RWPE2 (cell line): ENCODE data around the gene HIBCH.
A peak's percentile ranks its signal among the peaks of the same experiment; 100 is the strongest.

Experiments used
- ATAC-seq: fragments of 200-7000 bp; cut with Tn5 transposase; 3 replicates; pipeline ENCODE4 v1.9.1; 2021; ENCODE audit warnings: low read depth
- DNase-seq: peaks from one replicate; pipeline ENCODE4 v3.0.0-alpha.2; 2020; ENCODE audit warnings: low spot score
- H3K27ac ChIP-seq: fragments of 450-650 bp; 2 replicates; pipeline ENCODE4 v1.5.1; 2017; ENCODE audit warnings: mild to moderate bottlenecking; ENCODE audit not compliant: poor library complexity, severe bottlenecking
- H3K27me3 ChIP-seq: fragments of 250-450 bp; sonication (Bioruptor Pico); 2 replicates; pipeline ENCODE4 v1.5.1; 2021; ENCODE audit warnings: mild to moderate bottlenecking, moderate library complexity; ENCODE audit not compliant: insufficient read depth, poor library complexity, severe bottlenecking
- H3K36me3 ChIP-seq: fragments of 250-450 bp; sonication (Bioruptor Pico); 2 replicates; pipeline ENCODE4 v1.5.1; 2020; ENCODE audit warnings: low read depth, mild to moderate bottlenecking, moderate library complexity
- H3K4me1 ChIP-seq: fragments of 250-450 bp; sonication (Bioruptor Pico); 2 replicates; pipeline ENCODE4 v1.5.1; 2021; ENCODE audit warnings: mild to moderate bottlenecking, moderate library complexity; ENCODE audit not compliant: insufficient read depth, poor library complexity, severe bottlenecking
- H3K4me3 ChIP-seq: fragments of 250-450 bp; sonication (Bioruptor Pico); 2 replicates; pipeline ENCODE4 v1.5.1; 2021; ENCODE audit warnings: mild to moderate bottlenecking, moderate library complexity; ENCODE audit not compliant: severe bottlenecking
- H3K9me3 ChIP-seq: fragments of 250-450 bp; sonication (Bioruptor Pico); 2 replicates; pipeline ENCODE4 v1.5.1; 2021; ENCODE audit warnings: mild to moderate bottlenecking, moderate library complexity; ENCODE audit not compliant: severe bottlenecking
- TF ChIP-seq, protein P1 (sequence below): fragments of 450-650 bp; IDR thresholded peaks from one replicate; pipeline ENCODE4 v1.5.1; 2017; ENCODE audit warnings: mild to moderate bottlenecking, moderate library complexity; ENCODE audit not compliant: poor library complexity, severe bottlenecking

Gene HIBCH

DNA sequence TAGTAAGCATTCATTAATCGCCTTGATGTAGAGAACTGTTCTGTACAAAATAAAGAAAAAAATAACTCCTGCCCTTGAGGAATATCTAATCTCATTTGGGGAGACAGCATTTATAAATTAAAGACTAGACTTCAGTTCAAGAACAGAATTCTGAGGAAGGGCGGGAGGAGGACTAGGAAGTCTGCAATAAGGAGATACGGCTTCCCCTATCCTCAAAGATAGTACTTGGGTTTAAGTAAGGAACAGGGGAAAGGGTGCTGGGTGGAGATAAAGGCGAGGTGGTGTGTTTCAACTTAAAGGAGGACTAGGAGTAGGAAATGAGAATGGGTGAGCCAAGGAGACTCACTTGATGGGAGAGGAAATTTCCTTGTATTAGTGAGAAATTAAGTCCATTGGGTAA, 135.2 kb downstream of the HIBCH start:
- no peak overlapping the region for H3K4me3 ChIP-seq
- TF ChIP-seq, protein P1, sequence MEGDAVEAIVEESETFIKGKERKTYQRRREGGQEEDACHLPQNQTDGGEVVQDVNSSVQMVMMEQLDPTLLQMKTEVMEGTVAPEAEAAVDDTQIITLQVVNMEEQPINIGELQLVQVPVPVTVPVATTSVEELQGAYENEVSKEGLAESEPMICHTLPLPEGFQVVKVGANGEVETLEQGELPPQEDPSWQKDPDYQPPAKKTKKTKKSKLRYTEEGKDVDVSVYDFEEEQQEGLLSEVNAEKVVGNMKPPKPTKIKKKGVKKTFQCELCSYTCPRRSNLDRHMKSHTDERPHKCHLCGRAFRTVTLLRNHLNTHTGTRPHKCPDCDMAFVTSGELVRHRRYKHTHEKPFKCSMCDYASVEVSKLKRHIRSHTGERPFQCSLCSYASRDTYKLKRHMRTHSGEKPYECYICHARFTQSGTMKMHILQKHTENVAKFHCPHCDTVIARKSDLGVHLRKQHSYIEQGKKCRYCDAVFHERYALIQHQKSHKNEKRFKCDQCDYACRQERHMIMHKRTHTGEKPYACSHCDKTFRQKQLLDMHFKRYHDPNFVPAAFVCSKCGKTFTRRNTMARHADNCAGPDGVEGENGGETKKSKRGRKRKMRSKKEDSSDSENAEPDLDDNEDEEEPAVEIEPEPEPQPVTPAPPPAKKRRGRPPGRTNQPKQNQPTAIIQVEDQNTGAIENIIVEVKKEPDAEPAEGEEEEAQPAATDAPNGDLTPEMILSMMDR: no peak
- no peak for ATAC-seq
- no peaks in the 10 kb centered on the region for H3K36me3 ChIP-seq
- no peak overlapping the region for H3K27ac ChIP-seq
- H3K9me3 ChIP-seq: no peaks in the 10 kb centered on the region
- H3K4me1 ChIP-seq: no peaks in the 10 kb centered on the region
- no peak for DNase-seq
- H3K27me3 ChIP-seq: no peaks in the 10 kb centered on the region

- no peak for ATAC-seq
- H3K4me1 ChIP-seq: no peaks in the 10 kb centered on the region
- H3K27ac ChIP-seq: no peak overlapping the region
- H3K9me3 ChIP-seq: no peaks in the 10 kb centered on the region
- TF ChIP-seq, protein P1: no peak
- no peaks in the 10 kb centered on the region for H3K27me3 ChIP-seq
- no peaks in the 10 kb centered on the region for H3K36me3 ChIP-seq
- no peak overlapping the region for H3K4me3 ChIP-seq
- no peak for DNase-seq
Measured at GRCh38 chr2:190183539-190183938, 136.1 kb downstream of the HIBCH start.

DNA sequence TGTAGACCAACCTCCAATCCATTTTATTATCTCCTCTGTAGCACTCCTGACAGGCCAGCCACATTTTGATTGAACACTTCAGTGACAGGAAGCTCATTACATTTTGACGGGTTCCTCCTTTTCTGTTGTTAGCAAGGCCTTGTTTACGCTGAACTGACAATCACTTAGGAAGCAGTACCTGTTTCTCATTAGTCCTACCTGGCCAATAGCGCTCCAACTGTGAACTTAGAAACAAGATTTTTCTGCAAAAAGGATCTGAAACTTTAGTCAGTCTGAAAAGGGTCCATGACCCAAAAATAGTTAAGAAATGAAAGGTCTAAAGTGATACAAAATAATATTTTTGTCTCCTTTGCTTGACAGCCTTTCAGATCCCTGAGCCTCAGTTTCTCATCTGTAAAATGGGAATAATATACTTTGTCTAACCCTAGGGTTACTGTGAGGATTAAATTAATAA, 137.5 kb downstream of the HIBCH start:
- Histone ChIP-seq H3K27ac (no peak overlapping the region), H3K36me3 (no peaks in the 10 kb centered on the region), H3K4me1 (no peaks in the 10 kb centered on the region), H3K9me3 (no peaks in the 10 kb centered on the region), H3K4me3 (no peak overlapping the region), H3K27me3 (no peaks in the 10 kb centered on the region)
- ATAC-seq: no peak
- TF ChIP-seq, protein P1: no peak
- no peak for DNase-seq

GRCh38 chr2:190181123-190181669, 138.4 kb downstream of the HIBCH start:
- ATAC-seq (peak; percentile 11; the same call in 1 of the 3 replicates), DNase-seq (no peak)
- Histone ChIP-seq H3K27ac (no peak overlapping the region), H3K36me3 (no peaks in the 10 kb centered on the region), H3K4me3 (peak overlapping the region; percentile 48), H3K4me1 (no peaks in the 10 kb centered on the region), H3K27me3 (no peaks in the 10 kb centered on the region), H3K9me3 (no peaks in the 10 kb centered on the region)
- TF ChIP-seq, protein P1: no peak

- H3K4me3 ChIP-seq: peak overlapping the region; percentile 48
- no peaks in the 10 kb centered on the region for H3K27me3 ChIP-seq
- DNase-seq (no peak), ATAC-seq (peak; percentile 62)
- H3K4me1 ChIP-seq: no peaks in the 10 kb centered on the region
- no peak overlapping the region for H3K27ac ChIP-seq
- TF ChIP-seq, protein P1: peak; percentile 31
- no peaks in the 10 kb centered on the region for H3K36me3 ChIP-seq
- H3K9me3 ChIP-seq: no peaks in the 10 kb centered on the region
Measured at GRCh38 chr2:190180313-190181122, 139.1 kb downstream of the HIBCH start.
